ENCODE results near the gene UGCG. TPM values are rescaled to one million over a fixed set of nuclear protein-coding genes. Genes with fewer than 3 reads are reported as not detected.
"Not testable (repeated sequence)": the region's sequence is repeated elsewhere in the genome, so short reads cannot be mapped to it uniquely, and the experiment has no call there.

The UGCG gene
- total RNA-seq = 78.5 TPM

DNA sequence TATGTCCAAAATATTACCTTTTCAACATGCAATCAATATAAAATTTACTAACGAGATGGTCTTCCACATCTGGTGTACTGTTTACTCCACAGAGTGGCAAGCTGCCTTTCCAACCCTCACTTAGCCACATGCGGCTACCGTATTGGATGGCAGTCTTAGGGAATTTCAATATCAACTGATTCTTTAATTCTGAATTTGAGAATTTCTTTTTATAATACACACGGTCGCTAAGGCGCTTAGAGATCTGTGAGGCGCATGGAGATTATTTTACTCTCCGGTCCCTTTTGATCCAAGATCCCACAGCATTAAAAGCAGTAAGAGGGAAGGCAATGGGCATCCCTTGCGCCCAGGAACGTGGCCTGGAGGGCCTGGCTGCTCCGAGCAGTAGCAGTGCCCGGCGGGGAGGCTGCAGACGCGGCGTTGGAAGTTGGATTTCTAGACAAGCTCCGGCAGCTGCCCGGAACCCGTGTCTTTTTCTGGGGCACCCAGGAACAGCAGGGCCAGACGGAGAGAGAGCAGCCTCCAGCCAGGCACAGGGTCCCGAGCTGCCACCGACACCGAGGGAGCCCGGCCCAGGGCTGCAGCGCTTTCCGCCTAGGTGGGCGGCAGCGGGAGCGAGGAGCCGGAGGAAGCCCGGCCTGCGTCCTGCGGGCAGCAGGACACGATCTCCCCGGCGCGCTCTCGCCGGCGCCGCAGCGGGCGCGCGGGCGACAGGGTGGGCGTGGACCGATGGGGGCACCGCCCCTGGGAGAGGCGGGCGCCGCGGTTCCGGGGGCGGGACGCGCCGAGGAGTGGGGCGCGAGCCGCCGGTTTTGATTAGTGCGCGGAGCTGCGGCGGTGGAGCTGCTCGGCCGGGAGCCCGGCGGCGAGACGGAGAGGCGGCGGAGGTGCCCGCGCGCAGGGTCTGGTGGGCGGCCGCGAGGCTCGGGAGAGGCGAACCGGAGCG lies at the start of gene UGCG:
Gene UGCG (plus strand): TSS at position 819 of the 946 bp plus-strand sequence. CDS start 402 bp downstream, outside the sequence.
- DNase-seq = peak; percentile 84

DNA sequence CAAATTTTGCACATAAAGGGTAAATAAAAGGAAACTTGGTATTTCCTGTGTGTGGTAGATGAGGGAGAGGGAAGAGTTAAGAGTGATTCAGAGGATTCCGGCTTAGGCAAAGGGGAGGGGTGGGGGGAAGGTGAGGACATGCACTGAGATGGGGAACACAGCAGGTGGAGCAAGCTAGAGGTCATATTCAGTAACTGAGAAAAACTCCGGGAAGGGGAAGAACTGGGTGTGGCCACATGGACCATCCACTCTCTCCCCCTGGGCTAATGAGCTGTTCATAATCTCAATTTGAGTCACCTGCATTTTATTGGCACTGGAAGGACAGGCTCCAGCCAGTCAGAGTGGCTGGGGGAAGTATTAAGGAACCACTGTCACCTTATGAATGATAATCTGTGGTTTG lies 45.1 kb upstream of the UGCG start:
- DNase-seq = no peak

DNA sequence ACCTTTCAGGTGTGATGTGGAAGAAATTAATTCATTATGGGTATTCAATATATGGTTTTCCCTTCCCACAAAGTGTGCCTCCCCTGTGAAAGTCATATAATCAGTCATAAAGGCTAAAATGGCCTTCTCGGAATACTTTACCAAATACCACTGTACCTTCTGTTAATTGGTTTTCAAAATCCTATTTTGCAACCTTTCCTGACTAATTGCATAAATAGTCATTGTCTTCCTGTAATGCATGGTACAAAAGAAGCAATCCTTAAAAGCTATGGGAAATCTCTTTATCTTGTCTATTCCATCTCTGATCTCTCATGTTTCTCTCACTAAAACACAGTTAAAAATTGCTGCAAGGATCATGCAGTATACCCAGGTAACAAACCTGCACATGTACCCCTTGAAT lies 44.3 kb upstream of the UGCG start:
- DNase-seq = no peak

DNA sequence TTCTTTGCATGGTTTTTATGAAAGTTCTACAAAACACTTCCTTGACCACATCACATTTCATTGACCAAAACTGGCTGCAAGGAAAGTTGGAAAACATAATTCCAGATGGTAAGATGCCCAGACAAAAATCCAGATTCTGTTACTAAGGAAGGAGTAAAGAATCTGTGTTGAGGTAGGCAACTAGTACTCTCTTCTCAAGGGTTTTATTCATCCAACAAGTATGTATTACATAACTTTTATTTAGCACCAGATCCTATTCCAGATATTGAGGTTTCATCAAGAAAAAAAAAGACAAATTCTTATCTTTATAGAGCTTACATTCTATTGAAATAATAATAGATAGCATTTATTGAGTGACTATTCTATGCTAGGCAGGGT lies 43.2 kb upstream of the UGCG start:
- no peak for DNase-seq

DNA sequence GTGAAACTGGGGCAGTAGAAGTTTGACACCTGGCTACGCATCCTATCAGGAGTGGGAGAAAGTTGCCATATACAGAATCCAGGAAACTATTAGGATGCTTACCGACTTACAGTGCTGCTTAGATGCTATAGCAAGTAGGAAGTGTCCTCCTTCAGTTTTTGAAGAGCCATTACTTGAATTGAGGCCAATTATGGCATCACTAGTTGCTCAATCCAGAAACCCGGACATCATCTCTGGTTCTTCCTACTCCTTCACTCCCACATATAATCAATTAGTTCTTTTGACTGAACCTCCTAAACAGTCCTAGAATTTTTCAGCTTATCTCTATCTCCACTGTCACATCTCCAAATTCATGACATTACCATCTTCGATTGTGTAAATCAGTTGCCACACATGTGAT lies 41.8 kb upstream of the UGCG start:
- no peak for DNase-seq

DNA sequence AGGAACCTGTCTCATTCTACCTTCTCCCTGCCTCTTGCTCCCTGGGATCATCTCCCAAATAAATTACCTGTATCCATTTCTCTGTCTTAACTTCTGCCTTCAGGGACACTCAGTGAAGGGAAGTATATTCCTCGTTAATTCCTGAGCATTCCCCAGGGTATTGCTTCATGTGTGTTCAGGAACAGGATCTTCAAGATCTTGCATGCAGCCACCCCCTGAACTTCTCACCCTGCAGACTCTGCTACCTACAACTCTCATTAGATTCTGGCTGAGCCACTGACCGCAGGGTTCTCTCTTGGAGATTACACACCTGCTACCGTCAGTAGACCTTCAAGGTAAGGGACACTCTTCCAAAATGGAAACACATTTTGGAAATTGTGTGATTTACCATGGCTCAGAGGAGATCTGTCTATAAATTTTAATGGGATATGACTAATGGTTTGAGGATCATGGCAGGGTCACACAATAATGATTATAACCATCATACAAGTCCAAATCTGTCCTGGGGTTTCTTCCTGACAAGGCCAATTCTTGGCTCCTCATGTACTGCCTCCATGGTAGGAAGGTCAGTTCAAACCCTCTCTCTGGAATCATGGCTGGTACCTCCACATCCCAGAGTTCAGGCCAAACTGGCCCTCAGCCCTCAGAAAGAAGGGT lies 38.9 kb upstream of the UGCG start:
- no peak for DNase-seq

DNA sequence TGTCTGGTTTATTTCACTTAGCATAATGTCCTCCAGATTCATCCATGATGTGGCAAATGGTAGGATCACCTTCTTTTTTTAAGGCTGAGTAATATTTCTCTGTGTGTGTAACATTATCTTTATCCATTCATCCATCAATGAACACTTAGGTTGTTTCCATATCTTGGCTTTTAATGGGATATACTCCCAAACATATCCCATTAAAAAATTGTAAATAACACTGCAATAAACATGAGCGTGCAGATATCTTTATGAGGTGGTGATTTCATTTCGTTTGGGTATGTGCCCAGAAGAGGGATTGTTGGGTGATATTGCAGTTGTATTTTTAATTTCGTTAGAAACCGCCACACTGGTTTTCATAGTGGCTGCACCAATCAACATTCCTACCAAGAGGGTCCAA lies 36.2 kb upstream of the UGCG start:
- DNase-seq = no peak

DNA sequence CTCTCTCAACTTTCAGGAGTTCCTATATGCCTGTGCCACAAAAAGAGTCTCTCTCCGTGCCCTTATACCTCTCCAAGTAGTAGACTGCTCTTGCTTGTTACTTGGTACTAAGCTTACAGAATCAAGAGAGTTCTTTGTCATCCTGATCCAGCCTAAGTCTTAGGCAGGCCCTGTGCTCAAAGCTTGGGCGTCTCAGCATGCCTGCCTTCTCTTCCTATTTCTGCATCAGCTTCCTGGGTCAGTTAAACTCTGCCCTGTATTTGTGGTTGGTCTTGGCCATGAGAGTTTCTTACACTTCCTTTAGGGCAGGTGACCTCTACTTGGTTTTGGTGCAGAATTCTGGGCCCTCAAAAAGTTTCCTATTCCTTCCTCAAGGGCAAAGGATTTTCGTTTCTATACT lies 33.0 kb upstream of the UGCG start:
- DNase-seq = no peak

DNA sequence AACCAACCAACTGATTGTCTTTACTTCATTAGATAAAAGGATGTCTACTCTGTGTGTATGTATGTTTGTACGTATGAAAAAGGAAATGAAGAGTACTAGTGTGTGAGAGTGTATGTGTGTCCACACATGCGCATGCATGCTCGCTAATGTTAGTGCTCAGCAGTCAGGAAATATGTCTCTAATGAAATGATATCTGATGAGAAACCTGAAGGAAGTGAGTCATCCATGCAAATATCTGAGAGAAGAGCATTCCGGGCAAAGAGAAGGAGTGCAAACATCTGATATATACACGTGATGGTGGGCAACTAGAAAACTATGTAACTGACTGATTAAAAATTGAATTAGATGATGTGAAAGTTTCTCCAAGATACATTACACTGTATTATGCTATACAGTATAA lies 29.6 kb upstream of the UGCG start:
- DNase-seq = no peak

DNA sequence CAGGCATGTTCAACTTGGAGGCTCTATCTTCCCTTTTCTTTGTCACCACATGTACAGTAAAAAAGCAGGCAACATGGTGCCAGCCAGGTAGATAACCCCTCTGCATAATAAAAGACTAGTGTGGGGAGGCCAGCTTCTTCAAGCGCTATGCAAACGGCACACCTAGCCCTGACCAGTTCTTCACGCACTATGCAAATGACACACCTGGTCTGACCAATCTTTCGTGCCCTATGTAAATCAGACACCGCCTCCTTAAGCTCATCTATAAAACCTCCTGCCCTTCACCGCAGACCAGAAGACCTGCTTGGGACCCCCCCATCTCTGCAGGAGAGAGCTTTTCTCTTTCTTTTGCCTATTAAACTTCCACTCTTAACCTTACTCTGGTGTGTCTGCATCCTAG lies 28.1 kb upstream of the UGCG start:
- DNase-seq = no peak

DNA sequence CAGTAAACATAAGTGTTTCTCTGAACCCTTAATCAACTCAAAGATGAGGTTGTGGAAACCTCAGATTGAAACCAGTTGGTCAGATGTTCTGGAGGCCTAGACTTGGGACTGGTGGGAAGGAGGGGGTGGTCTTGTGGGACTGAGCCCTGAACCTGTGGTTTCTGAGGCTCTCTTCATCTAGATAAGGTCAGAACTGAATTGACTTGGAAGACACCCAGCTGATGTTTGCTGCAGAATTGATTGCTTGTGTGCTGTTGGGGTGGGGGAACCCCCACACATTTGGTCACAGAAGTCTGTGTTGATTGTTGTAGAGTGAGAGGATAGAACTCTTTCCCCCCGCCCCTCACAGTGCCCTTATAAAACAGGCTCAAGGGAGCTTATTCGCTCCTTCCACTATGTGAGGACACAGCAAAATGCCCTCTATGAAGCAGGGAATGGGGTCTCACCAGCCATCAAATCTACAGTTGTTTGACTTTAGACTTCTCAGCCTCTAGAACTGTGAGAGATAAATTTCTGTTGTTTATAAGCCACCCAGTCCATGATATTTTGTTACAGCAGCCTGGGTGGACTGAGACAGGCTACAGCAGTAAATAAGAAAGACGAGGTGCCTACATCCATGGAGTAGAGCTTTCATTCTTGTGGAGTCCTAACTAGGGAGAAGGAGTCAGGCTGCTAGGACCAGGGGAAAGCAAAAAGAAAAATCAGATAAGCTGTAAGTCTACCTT lies 25.7 kb upstream of the UGCG start:
- DNase-seq = no peak

DNA sequence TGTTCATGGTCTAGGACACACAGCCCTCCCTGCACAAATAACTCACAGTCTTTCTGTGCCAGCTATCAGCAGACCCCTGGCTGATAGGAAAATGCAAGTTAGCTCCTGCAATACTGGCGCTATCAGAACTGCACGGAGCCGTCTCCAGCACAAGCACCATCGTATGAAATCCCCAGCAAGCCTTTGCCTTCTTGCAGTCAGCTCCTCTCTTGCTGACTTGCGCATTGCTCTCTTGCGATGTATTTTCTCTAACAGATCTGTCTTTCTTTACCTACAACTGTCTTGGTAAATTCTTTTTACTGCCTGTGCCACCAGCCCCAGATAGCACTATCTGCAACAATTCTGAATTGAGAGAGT lies 25.1 kb upstream of the UGCG start:
- no peak for DNase-seq

DNA sequence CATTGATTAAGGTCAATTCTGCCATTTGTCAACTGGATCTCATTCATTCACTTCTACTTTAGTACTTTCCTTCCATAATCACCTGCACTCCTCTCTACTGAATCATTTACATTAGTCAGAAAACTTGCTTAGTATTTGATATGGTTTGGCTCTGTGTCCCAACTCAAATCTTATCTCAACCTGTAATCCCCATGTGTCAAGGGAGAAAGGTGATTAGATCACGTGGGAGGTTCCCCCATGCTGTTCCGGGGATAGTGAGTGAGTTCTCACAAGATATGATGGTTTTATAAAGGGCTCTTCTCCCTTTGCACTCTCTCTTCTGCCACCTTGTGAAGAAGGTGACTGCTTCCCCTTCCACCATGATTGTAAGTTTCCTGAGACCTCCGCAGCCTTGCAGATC lies 23.7 kb upstream of the UGCG start:
- DNase-seq = no peak

DNA sequence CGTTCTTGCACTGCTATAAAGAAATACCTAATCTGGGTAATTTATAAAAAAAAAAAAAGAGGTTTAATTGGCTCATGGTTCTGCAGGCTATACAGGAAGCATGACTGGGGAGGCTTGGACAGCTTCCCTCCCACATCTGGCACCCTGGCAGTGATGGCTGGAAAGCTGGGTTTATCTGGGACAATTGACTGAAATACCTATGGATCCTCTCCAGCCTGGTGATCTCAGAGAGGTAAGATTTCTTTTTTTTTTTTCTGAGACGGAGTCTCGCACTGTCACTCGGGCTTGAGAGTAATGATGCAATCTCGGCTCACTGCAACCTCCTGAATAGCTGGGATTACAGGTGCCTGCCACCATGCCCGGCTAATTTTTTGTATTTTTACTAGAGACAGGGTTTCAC lies 22.7 kb upstream of the UGCG start:
- no peak for DNase-seq

DNA sequence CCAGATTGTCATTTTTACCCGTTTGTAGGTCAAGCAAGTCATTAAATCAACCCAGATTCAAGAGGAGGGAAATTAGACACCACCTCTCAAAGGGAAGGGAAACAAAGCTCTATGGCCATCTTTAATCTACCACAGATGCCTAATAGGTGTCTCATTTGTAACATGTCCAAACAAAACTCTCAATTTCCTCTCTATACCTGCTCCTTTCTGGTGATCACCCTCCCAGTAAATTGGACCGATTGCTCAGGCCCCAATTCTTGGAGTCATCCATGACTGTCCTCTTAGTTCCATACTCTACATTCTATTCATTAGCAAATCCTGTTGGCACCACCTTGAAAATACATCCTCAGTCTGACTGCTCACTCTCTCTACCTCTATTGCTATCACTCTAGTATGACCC lies 22.1 kb upstream of the UGCG start:
- DNase-seq = no peak

DNA sequence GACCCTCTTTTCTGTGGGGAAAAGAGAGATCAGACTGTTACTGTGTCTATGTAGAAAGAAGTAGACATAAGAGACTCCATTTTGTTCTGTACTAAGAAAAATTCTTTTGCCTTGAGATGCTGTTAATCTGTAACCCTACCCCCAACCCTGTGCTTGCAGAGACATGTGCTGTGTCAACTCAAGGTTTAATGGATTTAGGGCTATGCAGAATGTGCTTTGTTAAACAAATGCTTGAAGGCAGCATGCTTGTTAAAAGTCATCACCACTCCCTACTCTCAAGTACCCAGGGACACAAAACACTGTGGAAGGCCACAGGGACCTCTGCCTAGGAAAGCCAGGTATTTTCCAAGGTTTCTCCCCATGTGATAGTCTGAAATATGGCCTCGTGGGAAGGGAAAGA lies 21.3 kb upstream of the UGCG start:
- DNase-seq = not testable (repeated sequence)

DNA sequence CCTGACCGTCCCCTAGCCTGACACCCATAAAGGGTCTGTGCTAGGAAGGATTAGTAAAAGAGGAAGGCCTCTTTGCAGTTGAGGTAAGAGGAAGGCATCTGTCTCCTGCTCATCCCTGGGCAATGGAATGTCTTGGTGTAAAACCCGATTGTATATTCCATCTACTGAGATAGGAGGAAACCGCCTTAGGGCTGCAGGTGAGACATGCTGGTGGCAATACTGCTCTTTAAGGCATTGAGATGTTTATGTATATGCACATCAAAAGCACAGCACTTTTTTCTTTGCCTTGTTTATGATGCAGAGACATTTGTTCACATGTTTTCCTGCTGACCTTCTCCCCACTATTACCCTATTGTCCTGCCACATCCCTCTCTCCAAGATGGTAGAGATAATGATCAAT lies 20.9 kb upstream of the UGCG start:
- not testable (repeated sequence) for DNase-seq

DNA sequence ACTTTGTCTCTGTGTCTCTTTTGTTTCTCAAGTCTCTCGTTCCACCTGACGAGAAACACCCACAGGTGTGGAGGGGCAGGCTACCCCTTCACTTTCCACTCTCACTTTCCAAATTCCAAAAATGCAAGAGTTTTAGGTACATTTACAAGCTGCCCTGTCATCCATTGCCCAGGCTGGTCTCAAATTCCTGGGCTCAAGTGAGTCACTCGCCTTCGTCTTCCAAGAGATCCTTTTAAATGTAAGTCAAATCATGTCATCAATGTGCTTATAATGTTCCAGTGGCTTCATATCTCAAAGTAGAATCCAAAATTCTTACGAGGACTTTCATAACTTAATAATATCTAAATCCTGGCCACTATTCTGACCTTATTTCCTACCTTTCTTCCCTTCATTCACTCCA lies 20.4 kb upstream of the UGCG start:
- no peak for DNase-seq

DNA sequence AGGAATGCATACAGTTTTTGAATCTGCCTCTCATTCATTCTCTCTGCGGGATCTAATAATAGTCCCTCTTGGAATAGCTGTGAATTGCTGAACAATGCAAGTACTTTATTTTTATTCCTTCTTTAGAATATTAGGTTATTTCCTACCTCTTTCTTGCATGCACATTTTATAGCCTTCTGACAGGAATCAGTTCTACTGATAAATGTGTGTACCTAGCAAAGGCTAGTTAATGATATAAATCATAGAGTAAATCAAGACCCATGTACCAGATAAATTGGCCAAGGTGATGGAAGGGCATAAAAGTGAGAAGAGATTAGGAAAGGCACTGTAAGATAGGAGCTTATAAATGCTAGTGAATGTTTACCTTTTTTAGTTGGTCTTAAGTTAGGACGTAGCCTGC lies 19.2 kb upstream of the UGCG start:
- no peak for DNase-seq

DNA sequence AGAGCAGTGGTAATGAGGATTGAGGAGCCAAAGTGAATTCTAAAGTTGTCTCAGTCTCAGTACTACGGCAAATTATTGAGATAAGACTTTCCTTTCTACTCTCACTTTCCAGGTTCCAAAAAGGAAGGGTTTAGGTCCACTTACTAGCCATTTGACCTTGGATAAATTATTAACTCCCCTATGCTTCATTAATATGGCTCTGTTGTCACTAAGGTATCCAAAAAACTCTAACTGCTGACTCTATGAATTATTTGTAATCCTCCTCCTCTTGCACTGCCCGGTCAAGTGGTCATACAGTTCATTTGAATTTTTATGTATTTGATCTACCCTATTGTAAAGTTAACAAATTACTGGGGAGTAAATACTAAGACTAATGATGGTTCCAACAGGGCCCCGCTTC lies 17.7 kb upstream of the UGCG start:
- no peak for DNase-seq

DNA sequence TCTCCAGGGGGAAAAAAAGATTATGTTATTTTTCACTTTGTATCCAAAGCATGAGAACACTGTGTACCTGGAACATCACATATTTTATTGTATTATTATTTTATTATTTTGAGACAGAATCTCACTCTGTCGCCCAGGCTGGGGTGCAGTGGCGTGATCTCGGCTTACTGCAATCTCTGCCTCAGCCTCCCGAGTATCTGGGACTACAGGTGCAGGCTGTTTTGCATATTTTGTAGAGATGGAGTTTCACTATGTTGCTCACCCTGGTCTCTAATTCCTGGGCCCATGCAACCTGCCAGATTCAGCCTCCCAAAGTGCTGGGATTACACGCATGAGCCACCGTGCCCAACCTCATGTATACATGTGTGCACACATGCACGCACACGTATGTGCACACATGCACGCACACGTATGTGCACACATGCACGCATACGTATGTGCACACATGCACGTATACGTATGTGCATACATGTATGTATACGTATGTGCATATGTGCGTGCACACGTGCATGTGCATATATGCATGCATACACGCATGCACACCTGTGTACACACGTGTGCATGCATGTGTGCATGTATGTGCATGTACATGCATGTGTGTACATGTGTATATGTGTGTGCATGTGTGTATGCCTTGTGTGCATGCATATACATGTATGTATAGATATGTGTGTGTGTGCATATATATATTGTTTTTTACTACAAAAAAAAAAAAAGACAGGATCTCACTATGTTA lies 9.5 kb upstream of the UGCG start:
- DNase-seq = no peak

DNA sequence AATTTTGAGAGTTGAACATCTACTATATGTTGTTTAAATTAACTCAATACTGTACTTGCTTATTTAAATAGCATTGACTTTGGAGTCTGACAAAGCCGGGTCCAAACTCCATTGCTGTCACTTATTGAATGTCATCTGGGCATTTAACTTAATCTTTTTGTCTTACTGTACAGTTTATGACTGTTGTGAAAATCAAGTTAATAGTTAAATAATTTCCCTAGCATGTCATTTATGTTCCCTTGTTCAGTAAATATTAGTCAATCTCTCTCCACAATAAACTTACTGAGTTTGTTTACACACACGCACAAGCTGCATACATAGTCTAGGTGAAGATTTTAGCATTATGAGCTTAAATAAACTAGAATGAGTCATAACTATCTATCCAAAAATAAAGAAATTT lies 6.3 kb upstream of the UGCG start:
- DNase-seq = no peak

DNA sequence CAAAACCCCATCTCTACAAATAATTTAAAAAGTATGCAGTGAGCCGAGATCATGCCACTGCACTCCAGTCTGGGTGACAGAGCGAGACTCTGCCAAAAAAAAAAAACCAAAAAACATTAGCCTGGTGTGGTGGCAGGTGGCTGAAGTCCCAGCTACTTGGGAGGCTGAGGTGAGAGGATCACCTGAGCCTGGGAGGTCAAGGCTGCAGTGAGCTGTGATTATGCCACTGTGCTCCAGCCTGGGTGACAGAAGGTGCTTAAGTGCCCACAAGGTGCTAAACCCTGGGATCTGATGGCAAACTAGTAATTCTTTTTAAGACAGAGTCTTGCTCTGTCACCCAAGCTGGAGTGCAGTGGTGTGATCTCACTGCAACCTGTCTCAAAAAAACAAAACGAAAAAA lies 5.7 kb upstream of the UGCG start:
- not testable (repeated sequence) for DNase-seq
